ENCODE data around the gene HOXD4. TPM values are rescaled to one million over a fixed set of nuclear protein-coding genes. Genes with fewer than 3 reads are reported as not detected.

Gene HOXD4
- total and polyA plus RNA-seq, 10 of the 15 experiments (the other 5 are each of a cell fraction or from before 2014, with no cell fraction given) = 0.07 TPM; not detected in 9

- no peak overlapping the region for H3K9ac ChIP-seq (ENCODE audit: control insufficient read depth, insufficient read depth, low read length)
- RAD21 ChIA-PET (ENCODE audit: unreplicated experiment) = no interaction called here
- H4K20me1 ChIP-seq (ENCODE audit: control insufficient read depth, insufficient read depth) = no peaks in the 10 kb centered on the region
- CTCF ChIA-PET = interaction anchor here (2.8 kb wide), 1 partner anchor 12 kb away, joined by 12 read pairs; no protein-coding TSS in a partner anchor
- no peak overlapping the region for H3K4me3 ChIP-seq
- H3K9me3 ChIP-seq (replicated peaks; ENCODE audit: control insufficient read depth, insufficient read depth, low read length) = peaks cover 1% of the 10 kb centered on the region; the same call in 1 of the 3 replicates
- intact Hi-C loops (cut with micrococcal nuclease; ENCODE audit: unreplicated experiment) (no loop called here), in situ Hi-C loops (cut with MboI) (no loop called here)
- H3K27ac ChIP-seq (ENCODE audit: control insufficient read depth, insufficient read depth) = no peak overlapping the region
- no peak overlapping the region for H2AFZ ChIP-seq (ENCODE audit: control insufficient read depth, low read depth, low read length)
- no peak overlapping the region for H3K4me2 ChIP-seq (ENCODE audit: control insufficient read depth, insufficient read depth)
- no peaks in the 10 kb centered on the region for H3K4me1 ChIP-seq (ENCODE audit: control insufficient read depth, insufficient read depth, low read length)
- no peak for FAIRE-seq
- POLR2A ChIA-PET = no interaction called here
- no peak for ATAC-seq
- BruUV-seq (replicated peaks) = no TSS peak
- H3K36me3 ChIP-seq (ENCODE audit: control insufficient read depth in 2 of 2, insufficient read depth in 2 of 2, low read length in 1 of 2) = no peaks in the 10 kb centered on the region
- SMC1A ChIA-PET (ENCODE audit: uncharacterized antibody, unreplicated experiment) = no interaction called here
- DNase-seq (ENCODE audit: low read depth, low spot score) = no peak
- H3K27me3 ChIP-seq (replicated peaks in 1 of 2; ENCODE audit: control insufficient read depth in 2 of 2, insufficient read depth in 2 of 2, low read length in 1 of 2) = peaks cover 8 to 45% of the 10 kb centered on the region in 2 experiments
- no peaks in the 10 kb centered on the region for H3K79me2 ChIP-seq (ENCODE audit: control insufficient read depth, insufficient read depth, low read length)
- 12% methylated on average over 16 of the region's 16 CpGs for WGBS (ENCODE audit: insufficient coverage, insufficient replicate concordance, low lambda C conversion rate, missing lambda C conversion rate)
- no peak for TF ChIP-seq EZH2 (IDR thresholded peaks at IDR 0.05; ENCODE audit: borderline replicate concordance, control insufficient read depth, low read depth, low read length)
- TF ChIP-seq CUX1 (IDR thresholded peaks at IDR 0.05; ENCODE audit: insufficient replicate concordance, low read depth, low read length) = no peak
- no peak for TF ChIP-seq ZNF622 (IDR thresholded peaks at IDR 0.05)
- no peak for TF ChIP-seq NRF1 (conservative IDR thresholded peaks at IDR 0.05; ENCODE audit: low read depth, low read length)
- no peak for TF ChIP-seq CTCF (IDR thresholded peaks at IDR 0.05 in 2 of 3, conservative IDR thresholded peaks at IDR 0.05 in 1 of 3; ENCODE audit: control insufficient read depth in 2 of 3, extremely low read depth in 1 of 3, insufficient read depth in 1 of 3, low read depth in 3 of 3, low read length in 3 of 3)
- TF ChIP-seq PAX5 (IDR thresholded peaks at IDR 0.05; ENCODE audit: borderline replicate concordance, low read depth, low read length) = no peak
- no peak for TF ChIP-seq E2F4 (IDR thresholded peaks at IDR 0.05; ENCODE audit: low read depth, low read length)
- TF ChIP-seq IRF5 (IDR thresholded peaks at IDR 0.05; ENCODE audit: borderline replicate concordance) = no peak
- no peak for TF ChIP-seq SIX5 (IDR thresholded peaks at IDR 0.05; ENCODE audit: low read depth, low read length, severe bottlenecking)
- no peak for TF ChIP-seq MTA3 (IDR thresholded peaks at IDR 0.05; ENCODE audit: borderline replicate concordance, low read length)
- no peak for TF ChIP-seq ATF3 (IDR thresholded peaks at IDR 0.05; ENCODE audit: borderline replicate concordance, extremely low read depth, low read depth, low read length)
Observed at GRCh38 chr2:176114930-176115625, 36.3 kb upstream of the HOXD4 start.
